GM12878 (cell line): ENCODE measurements around the gene NOX1.

Experiments used
- CBX3 ChIP-seq: fragments of 200-600 bp; sonication (generic); IDR thresholded peaks from 2 replicates; pipeline ENCODE4 v1.6.1; 2016; ENCODE audit warnings: low read depth, borderline replicate concordance
- CHD1 ChIP-seq: IDR thresholded peaks from 2 replicates; pipeline ENCODE4 v1.6.1; 2012; ENCODE audit warnings: low read depth, low read length, improper control_type of control experiment
- CHD2 ChIP-seq: IDR thresholded peaks from 2 replicates; pipeline ENCODE4 v1.6.1; 2011; ENCODE audit warnings: low read depth, low read length, improper control_type of control experiment, borderline replicate concordance
- EGR1 ChIP-seq, 2 experiments: IDR thresholded peaks; 1 replicate in 1 of 2; 2 replicates in 1 of 2; pipeline ENCODE4 v1.6.1; 2011 to 2012; ENCODE audit warnings: low read depth in 2 of 2, low read length in 2 of 2, borderline replicate concordance in 1 of 2, mild to moderate bottlenecking in 1 of 2, moderate library complexity in 1 of 2
- EZH2 ChIP-seq: IDR thresholded peaks from 2 replicates; pipeline ENCODE4 v1.6.1; 2012; ENCODE audit warnings: low read depth, mild to moderate bottlenecking, control low read depth, inconsistent platforms, low read length, borderline replicate concordance; ENCODE audit not compliant: control insufficient read depth
- MAX ChIP-seq: IDR thresholded peaks from 2 replicates; pipeline ENCODE4 v1.6.1; 2012; ENCODE audit warnings: low read depth, low read length, improper control_type of control experiment
- POLR2A ChIP-seq: IDR thresholded peaks from 2 replicates; pipeline ENCODE4 v1.6.1; 2011; ENCODE audit warnings: low read depth, mild to moderate bottlenecking, low read length
- POLR2AphosphoS5 ChIP-seq: IDR thresholded peaks from 2 replicates; pipeline ENCODE4 v1.6.1; 2011; ENCODE audit warnings: mild to moderate bottlenecking, low read length, inconsistent platforms
- RAD21 ChIP-seq: IDR thresholded peaks from 2 replicates; pipeline ENCODE4 v1.6.1; 2011; ENCODE audit warnings: mild to moderate bottlenecking, low read depth, low read length, moderate library complexity; ENCODE audit not compliant: insufficient read depth
- SUZ12 ChIP-seq: fragments of 200-600 bp; sonication (generic); IDR thresholded peaks from one replicate; pipeline ENCODE4 v1.6.1; 2018; ENCODE audit warnings: antibody characterized with exemption, mild to moderate bottlenecking; ENCODE audit not compliant: unreplicated experiment
- USF2 ChIP-seq: IDR thresholded peaks from 2 replicates; pipeline ENCODE4 v1.6.1; 2011; ENCODE audit warnings: low read depth, low read length, improper control_type of control experiment, borderline replicate concordance
- ZSCAN29 ChIP-seq: fragments of 450-650 bp; IDR thresholded peaks from 2 replicates; pipeline ENCODE4 v1.6.1; 2017; ENCODE audit warnings: mild to moderate bottlenecking, moderate library complexity
- TF ChIP-seq, protein P1 (sequence below), 3 experiments: IDR thresholded peaks in 2 of 3; conservative IDR thresholded peaks in 1 of 3; 2 replicates each; pipeline ENCODE4 v1.5.1; 2011; ENCODE audit warnings: low read depth in 3 of 3, low read length in 3 of 3, mild to moderate bottlenecking in 3 of 3, control low read depth in 2 of 3, moderate library complexity in 2 of 3, inconsistent platforms in 1 of 3, mixed read lengths in 1 of 3; ENCODE audit not compliant: control insufficient read depth in 2 of 3, insufficient read depth in 1 of 3; ENCODE audit errors: extremely low read depth in 1 of 3

GRCh38 chrX:100797359-100797758 lies 76.8 kb downstream of the NOX1 start:
- TF ChIP-seq MAX (no peak), ZSCAN29 (no peak), CBX3 (no peak), POLR2A (no peak), USF2 (no peak), RAD21 (no peak), EGR1 (IDR thresholded peaks at IDR 0.05; ENCODE audit: borderline replicate concordance in 1 of 2, low read depth in 2 of 2, low read length in 2 of 2) (no peak), EZH2 (no peak), SUZ12 (no peak), POLR2AphosphoS5 (no peak), CHD2 (no peak), CHD1 (no peak)
- TF ChIP-seq, protein P1, sequence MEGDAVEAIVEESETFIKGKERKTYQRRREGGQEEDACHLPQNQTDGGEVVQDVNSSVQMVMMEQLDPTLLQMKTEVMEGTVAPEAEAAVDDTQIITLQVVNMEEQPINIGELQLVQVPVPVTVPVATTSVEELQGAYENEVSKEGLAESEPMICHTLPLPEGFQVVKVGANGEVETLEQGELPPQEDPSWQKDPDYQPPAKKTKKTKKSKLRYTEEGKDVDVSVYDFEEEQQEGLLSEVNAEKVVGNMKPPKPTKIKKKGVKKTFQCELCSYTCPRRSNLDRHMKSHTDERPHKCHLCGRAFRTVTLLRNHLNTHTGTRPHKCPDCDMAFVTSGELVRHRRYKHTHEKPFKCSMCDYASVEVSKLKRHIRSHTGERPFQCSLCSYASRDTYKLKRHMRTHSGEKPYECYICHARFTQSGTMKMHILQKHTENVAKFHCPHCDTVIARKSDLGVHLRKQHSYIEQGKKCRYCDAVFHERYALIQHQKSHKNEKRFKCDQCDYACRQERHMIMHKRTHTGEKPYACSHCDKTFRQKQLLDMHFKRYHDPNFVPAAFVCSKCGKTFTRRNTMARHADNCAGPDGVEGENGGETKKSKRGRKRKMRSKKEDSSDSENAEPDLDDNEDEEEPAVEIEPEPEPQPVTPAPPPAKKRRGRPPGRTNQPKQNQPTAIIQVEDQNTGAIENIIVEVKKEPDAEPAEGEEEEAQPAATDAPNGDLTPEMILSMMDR (IDR thresholded peaks at IDR 0.05 in 2 of 3, conservative IDR thresholded peaks at IDR 0.05 in 1 of 3; ENCODE audit: control insufficient read depth in 2 of 3, extremely low read depth in 1 of 3, insufficient read depth in 1 of 3, low read depth in 3 of 3, low read length in 3 of 3), result no peak
